Smooth muscle cell (in vitro differentiated cells): ENCODE measurements around the gene CADM2. TPM values are rescaled to one million over a fixed set of nuclear protein-coding genes. Genes with fewer than 3 reads are reported as not detected.
A peak's percentile ranks its signal among the peaks of the same experiment; 100 is the strongest.
"Not testable (repeated sequence)": the region's sequence is repeated elsewhere in the genome, so short reads cannot be mapped to it uniquely, and the experiment has no call there.

ENCODE experiments used
- DNase-seq: peaks from one replicate; lab custom pipeline; 2025; ENCODE audit not compliant: unreplicated experiment; lab: John Stamatoyannopoulos, UW
- H2AFZ ChIP-seq: fragments of 200-600 bp; sonication (generic); 2 replicates; pipeline ENCODE4 v1.6.0; 2016; ENCODE audit warnings: antibody characterized with exemption, low read depth, mild to moderate bottlenecking
- H3F3A ChIP-seq: fragments of 200-600 bp; sonication (generic); 2 replicates; pipeline ENCODE4 v1.6.0; 2017; ENCODE audit warnings: antibody characterized with exemption, low read depth
- H3K27ac ChIP-seq: fragments of 200-600 bp; sonication (generic); 2 replicates; pipeline ENCODE4 v1.5.1; 2016; ENCODE audit warnings: low read depth, mild to moderate bottlenecking
- H3K27me3 ChIP-seq: fragments of 200-600 bp; sonication (generic); 2 replicates; pipeline ENCODE4 v1.6.1; 2016; ENCODE audit warnings: low read depth, mild to moderate bottlenecking
- H3K36me3 ChIP-seq: fragments of 200-600 bp; sonication (generic); 2 replicates; pipeline ENCODE4 v1.5.1; 2016; ENCODE audit warnings: low read depth
- H3K4me1 ChIP-seq: fragments of 200-600 bp; sonication (generic); 2 replicates; pipeline ENCODE4 v1.5.1; 2016; ENCODE audit warnings: low read depth
- H3K4me2 ChIP-seq: fragments of 200-600 bp; sonication (generic); 2 replicates; pipeline ENCODE4 v1.6.0; 2016; ENCODE audit warnings: mild to moderate bottlenecking
- H3K4me3 ChIP-seq: fragments of 200-600 bp; sonication (generic); 2 replicates; pipeline ENCODE4 v1.5.1; 2016; ENCODE audit warnings: mild to moderate bottlenecking
- H3K79me2 ChIP-seq: fragments of 200-600 bp; sonication (generic); 2 replicates; pipeline ENCODE4 v1.6.0; 2016; ENCODE audit warnings: low read depth, mild to moderate bottlenecking
- H3K9ac ChIP-seq: fragments of 200-600 bp; sonication (generic); 2 replicates; pipeline ENCODE4 v1.6.0; 2016; ENCODE audit warnings: low read depth
- H3K9me3 ChIP-seq: fragments of 200-600 bp; sonication (generic); replicated peaks from 2 replicates; pipeline ENCODE4 v1.5.1; 2016; ENCODE audit warnings: low read depth
- H4K20me1 ChIP-seq: fragments of 200-600 bp; sonication (generic); 2 replicates; pipeline ENCODE4 v1.6.0; 2016; ENCODE audit warnings: low read depth
- WGBS: methylation state at CpG from one replicate; pipeline ENCODE4 v1.1.7; 2016; ENCODE audit warnings: low lambda C conversion rate; 5-methylcytosine and 5-hydroxymethylcytosine counted together
- polyA plus RNA-seq: library from polyadenylated mRNA; unstranded; fragments of >200 nt; fragmentation: Nextera tagmentation; extraction: Ambion mirVana; gene quantifications from 2 replicates; pipeline ENCODE4 v1.2.1, GENCODE V29; 2016
- total RNA-seq: library from RNA; depleted of rRNA; stranded (reverse); fragments of >200 nt; gene quantifications from 2 replicates; pipeline ENCODE4 v1.2.3, GENCODE V29; 2014
- TF ChIP-seq, protein P1 (sequence below): fragments of 200-600 bp; sonication (generic); IDR thresholded peaks from 2 replicates; pipeline ENCODE4 v1.5.1; 2017; ENCODE audit warnings: borderline replicate concordance, mild to moderate bottlenecking, antibody characterized with exemption; ENCODE audit not compliant: insufficient read depth, poor library complexity, severe bottlenecking

The CADM2 gene
- total and polyA plus RNA-seq, 2 experiments from 2014 or later = 0.13 TPM; not detected in 1

GRCh38 chr3:85495602-85496001, 536.8 kb downstream of the CADM2 start:
- Histone ChIP-seq H4K20me1 (no peaks in the 10 kb centered on the region), H3K27ac (no peak overlapping the region), H2AFZ (no peak overlapping the region), H3K9ac (no peak overlapping the region), H3K4me1 (no peaks in the 10 kb centered on the region), H3F3A (no peaks in the 10 kb centered on the region), H3K79me2 (no peaks in the 10 kb centered on the region), H3K36me3 (no peaks in the 10 kb centered on the region), H3K9me3 (no peaks in the 10 kb centered on the region), H3K27me3 (no peaks in the 10 kb centered on the region), H3K4me2 (no peak overlapping the region), H3K4me3 (no peak overlapping the region)
- TF ChIP-seq, protein P1, sequence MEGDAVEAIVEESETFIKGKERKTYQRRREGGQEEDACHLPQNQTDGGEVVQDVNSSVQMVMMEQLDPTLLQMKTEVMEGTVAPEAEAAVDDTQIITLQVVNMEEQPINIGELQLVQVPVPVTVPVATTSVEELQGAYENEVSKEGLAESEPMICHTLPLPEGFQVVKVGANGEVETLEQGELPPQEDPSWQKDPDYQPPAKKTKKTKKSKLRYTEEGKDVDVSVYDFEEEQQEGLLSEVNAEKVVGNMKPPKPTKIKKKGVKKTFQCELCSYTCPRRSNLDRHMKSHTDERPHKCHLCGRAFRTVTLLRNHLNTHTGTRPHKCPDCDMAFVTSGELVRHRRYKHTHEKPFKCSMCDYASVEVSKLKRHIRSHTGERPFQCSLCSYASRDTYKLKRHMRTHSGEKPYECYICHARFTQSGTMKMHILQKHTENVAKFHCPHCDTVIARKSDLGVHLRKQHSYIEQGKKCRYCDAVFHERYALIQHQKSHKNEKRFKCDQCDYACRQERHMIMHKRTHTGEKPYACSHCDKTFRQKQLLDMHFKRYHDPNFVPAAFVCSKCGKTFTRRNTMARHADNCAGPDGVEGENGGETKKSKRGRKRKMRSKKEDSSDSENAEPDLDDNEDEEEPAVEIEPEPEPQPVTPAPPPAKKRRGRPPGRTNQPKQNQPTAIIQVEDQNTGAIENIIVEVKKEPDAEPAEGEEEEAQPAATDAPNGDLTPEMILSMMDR = no peak
- 67% methylated on average over 5 of the region's 5 CpGs for WGBS
- DNase-seq = no peak

GRCh38 chr3:85498177-85498576, 539.4 kb downstream of the CADM2 start:
- TF ChIP-seq, protein P1 = no peak
- Histone ChIP-seq H3K4me3 (no peak overlapping the region), H3K9me3 (no peaks in the 10 kb centered on the region), H3K27me3 (no peaks in the 10 kb centered on the region), H3K27ac (no peak overlapping the region), H3K79me2 (no peaks in the 10 kb centered on the region), H3K9ac (no peak overlapping the region), H3K4me1 (no peaks in the 10 kb centered on the region), H2AFZ (no peak overlapping the region), H4K20me1 (no peaks in the 10 kb centered on the region), H3K4me2 (no peak overlapping the region), H3F3A (no peaks in the 10 kb centered on the region), H3K36me3 (no peaks in the 10 kb centered on the region)
- 95% methylated on average over 4 of the region's 4 CpGs for WGBS
- no peak for DNase-seq

DNA sequence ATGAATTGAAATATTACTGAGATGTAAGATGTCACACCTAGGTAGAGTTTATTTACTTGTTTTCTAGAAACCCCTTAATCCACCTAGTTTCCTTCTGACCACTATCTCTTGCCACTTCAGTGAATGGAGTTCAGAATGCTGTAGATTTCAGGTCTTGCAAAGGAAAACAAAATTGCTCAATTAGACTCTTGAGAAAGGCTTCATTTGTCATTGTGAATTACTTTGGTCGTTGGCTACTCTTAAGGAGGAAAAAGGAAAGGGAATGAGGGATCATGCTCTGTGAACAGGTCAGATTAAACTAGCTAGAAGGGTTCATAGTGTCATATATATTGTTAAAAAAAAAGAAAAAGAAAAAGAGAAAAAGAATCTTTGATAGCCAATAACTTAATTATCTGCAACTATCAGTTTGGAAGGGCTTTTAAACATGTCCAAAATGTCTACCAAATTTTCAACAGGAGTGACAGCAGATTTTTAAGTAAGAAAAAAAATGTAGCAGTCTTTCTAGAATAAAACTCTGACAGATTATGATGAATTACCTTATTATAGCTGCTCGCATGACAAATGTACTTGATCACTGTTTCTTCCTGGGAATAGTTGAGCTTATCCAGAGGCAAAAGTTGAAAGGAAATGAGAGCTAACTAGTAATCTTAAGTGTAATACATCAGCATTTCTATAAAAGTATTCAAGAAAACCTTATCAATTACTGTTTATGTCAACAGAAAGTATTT, 543.5 kb downstream of the CADM2 start:
- TF ChIP-seq, protein P1 = no peak
- WGBS = 72% methylated on average over 2 of the region's 2 CpGs
- no peak overlapping the region for H3K4me3 ChIP-seq
- no peaks in the 10 kb centered on the region for H3K27me3 ChIP-seq
- no peak for DNase-seq
- no peaks in the 10 kb centered on the region for H3K9me3 ChIP-seq
- no peak overlapping the region for H3K4me2 ChIP-seq
- no peaks in the 10 kb centered on the region for H3K36me3 ChIP-seq
- H3F3A ChIP-seq = no peaks in the 10 kb centered on the region
- no peak overlapping the region for H2AFZ ChIP-seq
- no peaks in the 10 kb centered on the region for H3K79me2 ChIP-seq
- no peaks in the 10 kb centered on the region for H4K20me1 ChIP-seq
- no peak overlapping the region for H3K27ac ChIP-seq
- no peaks in the 10 kb centered on the region for H3K4me1 ChIP-seq
- no peak overlapping the region for H3K9ac ChIP-seq

DNA sequence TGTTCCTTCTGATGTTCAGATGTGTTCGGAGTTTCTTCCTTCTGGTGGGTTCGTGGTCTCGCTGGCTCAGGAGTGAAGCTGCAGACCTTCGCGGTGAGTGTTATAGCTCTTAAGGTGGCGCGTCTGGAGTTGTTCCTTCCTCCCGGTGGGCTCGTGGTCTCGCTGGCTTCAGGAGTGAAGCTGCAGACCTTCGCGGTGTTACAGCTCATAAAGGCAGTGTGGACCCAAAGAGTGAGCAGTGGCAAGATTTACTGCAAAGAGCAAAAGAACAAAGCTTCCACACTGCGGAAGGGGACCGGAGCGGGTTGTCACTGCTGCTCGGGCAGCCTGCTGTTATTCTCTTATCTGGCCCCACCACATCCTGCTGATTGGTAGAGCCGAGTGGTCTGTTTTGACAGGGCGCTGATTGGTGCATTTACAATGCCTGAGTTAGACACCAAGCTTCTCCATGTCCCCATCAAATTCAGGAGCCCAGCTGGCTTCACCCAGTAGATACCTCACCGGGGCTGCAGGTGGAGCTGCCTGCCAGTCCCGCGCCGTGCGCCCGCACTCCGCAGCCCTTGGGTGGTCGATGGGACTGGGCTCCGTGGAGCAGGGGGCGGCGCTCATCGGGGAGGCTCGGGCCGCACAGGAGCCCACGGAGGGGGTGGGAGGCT, 545.5 kb downstream of the CADM2 start:
- H3K27me3 ChIP-seq, H3K4me2 ChIP-seq, H4K20me1 ChIP-seq, H3K4me1 ChIP-seq, H3K4me3 ChIP-seq, H3K9ac ChIP-seq, H3K9me3 ChIP-seq, H2AFZ ChIP-seq, H3K79me2 ChIP-seq, H3K27ac ChIP-seq, DNase-seq, H3F3A ChIP-seq, H3K36me3 ChIP-seq: not testable (repeated sequence)
- 92% methylated on average over 33 of the region's 33 CpGs for WGBS

DNA sequence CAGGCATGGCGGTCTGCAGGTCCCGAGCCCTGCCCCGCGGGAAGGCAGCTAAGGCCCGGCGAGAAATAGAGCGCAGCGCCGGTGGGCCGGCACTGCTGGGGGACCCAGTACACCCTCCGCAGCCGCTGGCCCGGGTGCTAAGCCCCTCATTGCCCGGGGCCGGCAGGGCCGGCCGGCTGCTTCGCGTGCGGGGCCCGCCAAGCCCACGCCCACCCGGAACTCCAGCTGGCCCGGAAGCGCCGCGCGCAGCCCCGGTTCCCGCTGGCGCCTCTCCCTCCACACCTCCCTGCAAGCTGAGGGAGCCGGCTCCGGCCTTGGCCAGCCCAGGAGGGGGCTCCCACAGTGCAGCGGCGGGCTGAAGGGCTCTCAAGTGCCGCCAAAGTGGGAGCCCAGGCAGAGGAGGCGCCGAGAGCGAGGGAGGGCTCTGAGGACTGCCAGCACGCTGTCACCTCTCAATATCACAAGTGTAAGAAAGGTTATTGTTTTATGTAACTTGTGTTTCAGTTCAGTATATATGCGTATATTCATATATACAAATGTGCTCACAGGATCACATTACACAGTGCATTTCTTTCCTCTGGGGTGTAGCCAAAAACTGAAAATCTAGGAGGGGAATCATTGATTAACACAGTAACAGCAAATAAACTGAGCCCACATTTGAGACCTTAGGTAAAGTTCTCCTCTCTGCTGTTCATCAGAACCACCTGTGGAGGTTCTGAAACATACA, 546.2 kb downstream of the CADM2 start:
- H3K4me3 ChIP-seq = peak overlapping the region; percentile 23
- not testable (repeated sequence) for H3K27ac ChIP-seq, H3K36me3 ChIP-seq, H3K79me2 ChIP-seq, H3K27me3 ChIP-seq, H3F3A ChIP-seq, H3K4me1 ChIP-seq, H4K20me1 ChIP-seq, H3K9ac ChIP-seq, H2AFZ ChIP-seq, DNase-seq, H3K9me3 ChIP-seq, H3K4me2 ChIP-seq
- WGBS = 92% methylated on average over 16 of the region's 41 CpGs

DNA sequence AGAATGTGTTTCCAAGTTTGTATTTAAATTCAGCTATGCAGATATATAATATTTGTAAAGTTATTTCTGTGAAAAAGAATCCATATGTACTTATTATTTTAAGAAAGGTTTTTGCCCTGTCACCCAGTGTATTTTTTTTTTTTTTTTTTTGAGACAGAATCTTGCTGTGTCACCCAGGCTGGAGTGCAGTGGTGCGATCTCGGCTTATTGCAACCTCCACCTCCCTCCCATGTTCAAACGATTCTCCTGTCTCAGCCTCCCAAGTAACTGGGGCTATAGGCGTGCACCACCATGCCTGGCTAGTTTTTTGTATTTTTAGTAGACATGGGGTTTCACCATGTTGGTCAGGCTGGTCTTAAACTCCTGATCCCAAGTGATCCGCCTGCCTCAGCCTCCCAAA, 548.3 kb downstream of the CADM2 start:
- H2AFZ ChIP-seq, H3K9ac ChIP-seq, H3K27me3 ChIP-seq, H3K9me3 ChIP-seq, H3K4me1 ChIP-seq, DNase-seq, H3K27ac ChIP-seq, H3K79me2 ChIP-seq, H3K36me3 ChIP-seq, H3F3A ChIP-seq, H3K4me2 ChIP-seq, H3K4me3 ChIP-seq, H4K20me1 ChIP-seq: not testable (repeated sequence)
- 92% methylated on average over 5 of the region's 5 CpGs for WGBS
